ENCODE measurements around the gene BLOC1S5. TPM values are rescaled to one million over a fixed set of nuclear protein-coding genes. Genes with fewer than 3 reads are reported as not detected.
A peak's percentile ranks its signal among the peaks of the same experiment; 100 is the strongest.

The BLOC1S5 gene
- total RNA-seq, 1 experiment from 2014 or later, result 11.8 TPM

DNA sequence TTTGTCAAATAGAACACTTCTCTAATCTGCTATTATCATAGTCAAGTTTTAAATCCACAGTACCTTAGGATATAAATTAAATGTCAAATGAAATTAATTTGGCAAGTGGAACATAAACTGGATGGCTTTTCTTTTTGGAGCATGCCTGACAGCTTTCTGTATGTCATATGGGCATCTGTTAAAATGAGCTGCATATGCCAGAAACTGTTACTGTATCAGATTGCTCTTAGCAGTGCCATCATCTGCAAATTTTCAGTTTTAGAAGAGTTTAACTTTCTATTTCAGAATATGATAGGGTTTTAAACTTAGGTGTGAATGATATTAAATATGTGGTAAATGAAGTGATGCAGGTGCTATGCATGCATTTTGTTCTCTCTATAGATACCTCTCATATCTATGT lies 41.6 kb upstream of the BLOC1S5 start:
- no TSS peak for BruUV-seq (replicated peaks)
- H3K27me3 ChIP-seq (ENCODE audit: control insufficient read depth, insufficient read depth, low read length), result no peaks in the 10 kb centered on the region
- ChIA-PET POLR2A (no interaction called here), CTCF (no interaction called here)
- no peak for ATAC-seq
- TF ChIP-seq POLR2AphosphoS5 (IDR thresholded peaks at IDR 0.05; ENCODE audit: low read depth, low read length), result no peak
- TF ChIP-seq, protein P1, sequence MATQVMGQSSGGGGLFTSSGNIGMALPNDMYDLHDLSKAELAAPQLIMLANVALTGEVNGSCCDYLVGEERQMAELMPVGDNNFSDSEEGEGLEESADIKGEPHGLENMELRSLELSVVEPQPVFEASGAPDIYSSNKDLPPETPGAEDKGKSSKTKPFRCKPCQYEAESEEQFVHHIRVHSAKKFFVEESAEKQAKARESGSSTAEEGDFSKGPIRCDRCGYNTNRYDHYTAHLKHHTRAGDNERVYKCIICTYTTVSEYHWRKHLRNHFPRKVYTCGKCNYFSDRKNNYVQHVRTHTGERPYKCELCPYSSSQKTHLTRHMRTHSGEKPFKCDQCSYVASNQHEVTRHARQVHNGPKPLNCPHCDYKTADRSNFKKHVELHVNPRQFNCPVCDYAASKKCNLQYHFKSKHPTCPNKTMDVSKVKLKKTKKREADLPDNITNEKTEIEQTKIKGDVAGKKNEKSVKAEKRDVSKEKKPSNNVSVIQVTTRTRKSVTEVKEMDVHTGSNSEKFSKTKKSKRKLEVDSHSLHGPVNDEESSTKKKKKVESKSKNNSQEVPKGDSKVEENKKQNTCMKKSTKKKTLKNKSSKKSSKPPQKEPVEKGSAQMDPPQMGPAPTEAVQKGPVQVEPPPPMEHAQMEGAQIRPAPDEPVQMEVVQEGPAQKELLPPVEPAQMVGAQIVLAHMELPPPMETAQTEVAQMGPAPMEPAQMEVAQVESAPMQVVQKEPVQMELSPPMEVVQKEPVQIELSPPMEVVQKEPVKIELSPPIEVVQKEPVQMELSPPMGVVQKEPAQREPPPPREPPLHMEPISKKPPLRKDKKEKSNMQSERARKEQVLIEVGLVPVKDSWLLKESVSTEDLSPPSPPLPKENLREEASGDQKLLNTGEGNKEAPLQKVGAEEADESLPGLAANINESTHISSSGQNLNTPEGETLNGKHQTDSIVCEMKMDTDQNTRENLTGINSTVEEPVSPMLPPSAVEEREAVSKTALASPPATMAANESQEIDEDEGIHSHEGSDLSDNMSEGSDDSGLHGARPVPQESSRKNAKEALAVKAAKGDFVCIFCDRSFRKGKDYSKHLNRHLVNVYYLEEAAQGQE (IDR thresholded peaks at IDR 0.05; ENCODE audit: insufficient read depth in 1 of 2, low read depth in 2 of 2, low read length in 1 of 2), result no peak
- TF ChIP-seq, protein P2, sequence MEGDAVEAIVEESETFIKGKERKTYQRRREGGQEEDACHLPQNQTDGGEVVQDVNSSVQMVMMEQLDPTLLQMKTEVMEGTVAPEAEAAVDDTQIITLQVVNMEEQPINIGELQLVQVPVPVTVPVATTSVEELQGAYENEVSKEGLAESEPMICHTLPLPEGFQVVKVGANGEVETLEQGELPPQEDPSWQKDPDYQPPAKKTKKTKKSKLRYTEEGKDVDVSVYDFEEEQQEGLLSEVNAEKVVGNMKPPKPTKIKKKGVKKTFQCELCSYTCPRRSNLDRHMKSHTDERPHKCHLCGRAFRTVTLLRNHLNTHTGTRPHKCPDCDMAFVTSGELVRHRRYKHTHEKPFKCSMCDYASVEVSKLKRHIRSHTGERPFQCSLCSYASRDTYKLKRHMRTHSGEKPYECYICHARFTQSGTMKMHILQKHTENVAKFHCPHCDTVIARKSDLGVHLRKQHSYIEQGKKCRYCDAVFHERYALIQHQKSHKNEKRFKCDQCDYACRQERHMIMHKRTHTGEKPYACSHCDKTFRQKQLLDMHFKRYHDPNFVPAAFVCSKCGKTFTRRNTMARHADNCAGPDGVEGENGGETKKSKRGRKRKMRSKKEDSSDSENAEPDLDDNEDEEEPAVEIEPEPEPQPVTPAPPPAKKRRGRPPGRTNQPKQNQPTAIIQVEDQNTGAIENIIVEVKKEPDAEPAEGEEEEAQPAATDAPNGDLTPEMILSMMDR (IDR thresholded peaks at IDR 0.05), result no peak
- no peak for TF ChIP-seq TCF7L2 (IDR thresholded peaks at IDR 0.05; ENCODE audit: low read depth, low read length)
- TF ChIP-seq SIN3A (IDR thresholded peaks at IDR 0.05; ENCODE audit: borderline replicate concordance, insufficient read depth, low read depth, low read length), result no peak
- intact Hi-C loops (cut with micrococcal nuclease; ENCODE audit: unreplicated experiment) (no loop called here), in situ Hi-C loops (cut with HindIII; ENCODE audit: low pct_unique_long_range_greater_than_20kb, low sequenced_read_pairs) (no loop called here)
- peaks cover 7% of the 10 kb centered on the region; the same call in 1 of the 2 replicates for H3K36me3 ChIP-seq (ENCODE audit: control insufficient read depth, insufficient read depth, low read length)
- peaks cover 18% of the 10 kb centered on the region for H3K4me1 ChIP-seq (ENCODE audit: control insufficient read depth, insufficient read depth, low read length)
- H3K9me3 ChIP-seq (ENCODE audit: control insufficient read depth, insufficient read depth, low read depth, low read length), result no peaks in the 10 kb centered on the region
- no peak for DNase-seq (ENCODE audit: low read depth, low spot score)
- no peak overlapping the region for H3K27ac ChIP-seq (ENCODE audit: low read length)
- no peak overlapping the region for H3K4me3 ChIP-seq (ENCODE audit: low read depth in 2 of 2, low read length in 2 of 2)

DNA sequence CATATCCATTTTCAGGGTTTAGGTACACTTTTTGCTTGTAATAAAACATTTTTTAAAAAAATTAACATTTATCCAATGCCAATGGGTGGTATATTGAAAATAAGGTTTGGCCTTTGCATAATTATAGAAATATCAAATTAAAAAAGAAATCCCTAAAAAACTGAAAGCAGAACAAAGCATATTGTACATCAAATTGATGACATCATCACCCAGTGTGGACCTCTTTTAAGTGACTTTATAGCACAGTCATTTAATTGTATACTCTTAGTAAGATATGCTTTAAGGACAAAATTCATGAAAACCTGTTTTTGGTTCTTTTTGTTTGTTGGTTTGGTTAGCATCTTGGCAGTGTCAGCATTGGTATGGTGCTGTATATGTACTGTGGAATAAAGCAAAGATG lies 39.5 kb upstream of the BLOC1S5 start:
- intact Hi-C loops (cut with micrococcal nuclease; ENCODE audit: unreplicated experiment), result no loop called here
- ChIA-PET POLR2A (no interaction called here), CTCF (no interaction called here)
- Histone ChIP-seq H3K36me3 (ENCODE audit: control insufficient read depth, insufficient read depth, low read length) (peaks cover 7% of the 10 kb centered on the region; the same call in 1 of the 2 replicates), H3K9me3 (ENCODE audit: control insufficient read depth, insufficient read depth, low read depth, low read length) (no peaks in the 10 kb centered on the region), H3K27ac (ENCODE audit: low read length) (peak overlapping the region; percentile 19; the same call in 1 of the 2 replicates), H3K4me3 (ENCODE audit: low read depth in 2 of 2, low read length in 2 of 2) (no peak overlapping the region), H3K4me1 (ENCODE audit: control insufficient read depth, insufficient read depth, low read length) (peaks cover 23% of the 10 kb centered on the region), H3K27me3 (ENCODE audit: control insufficient read depth, insufficient read depth, low read length) (no peaks in the 10 kb centered on the region)
- no peak for TF ChIP-seq TCF7L2 (IDR thresholded peaks at IDR 0.05; ENCODE audit: low read depth, low read length)
- TF ChIP-seq, protein P1 (IDR thresholded peaks at IDR 0.05; ENCODE audit: insufficient read depth in 1 of 2, low read depth in 2 of 2, low read length in 1 of 2), result no peak
- no peak for TF ChIP-seq POLR2AphosphoS5 (IDR thresholded peaks at IDR 0.05; ENCODE audit: low read depth, low read length)
- in situ Hi-C loops (cut with HindIII; ENCODE audit: low pct_unique_long_range_greater_than_20kb, low sequenced_read_pairs), result no loop called here
- no TSS peak for BruUV-seq (replicated peaks)
- DNase-seq (ENCODE audit: low read depth, low spot score) (no peak), ATAC-seq (no peak)
